ENCODE results near the gene DNM2.

DNA sequence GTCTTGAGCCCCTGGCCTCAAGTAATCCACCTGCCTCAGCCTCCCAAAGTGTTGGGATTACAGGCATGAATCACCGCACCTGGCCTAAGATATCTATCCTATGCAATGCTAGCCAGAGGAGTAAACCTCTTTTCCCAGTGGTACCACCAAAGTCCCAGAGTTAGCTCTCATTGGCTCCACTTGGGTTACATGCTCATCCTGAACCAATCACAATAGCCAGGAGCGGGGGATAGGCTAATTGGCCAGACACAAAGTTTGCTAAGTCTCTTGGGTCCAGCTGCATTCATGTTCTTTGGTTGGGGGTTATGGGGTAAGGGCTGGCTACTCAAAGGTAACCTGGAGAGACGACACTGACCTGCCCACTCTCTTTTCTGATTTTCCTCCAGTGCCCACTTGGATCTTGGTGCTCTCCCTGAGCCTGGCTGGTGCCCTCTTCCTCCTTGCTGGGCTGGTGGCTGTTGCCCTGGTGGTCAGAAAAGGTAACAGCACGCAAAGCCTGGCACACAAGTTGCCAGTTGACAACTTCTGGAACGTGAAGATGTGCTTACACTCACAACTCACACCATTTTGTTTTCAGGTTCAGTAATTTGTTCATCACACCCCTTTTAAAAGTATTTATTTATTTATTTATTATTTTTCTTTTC lies 138.1 kb downstream of the DNM2 start:
- TF ChIP-seq EZH2 (IDR thresholded peaks at IDR 0.05; ENCODE audit: borderline replicate concordance, control insufficient read depth, low read depth, low read length) (no peak), TAF1 (IDR thresholded peaks at IDR 0.05; ENCODE audit: borderline replicate concordance, low read depth, low read length) (no peak), POLR2A (IDR thresholded peaks at IDR 0.05; ENCODE audit: low read depth, low read length) (no peak), EP300 (IDR thresholded peaks at IDR 0.05; ENCODE audit: borderline replicate concordance in 1 of 2, control insufficient read depth in 1 of 2, low read depth in 2 of 2, low read length in 2 of 2) (no peak)
- TF ChIP-seq, protein P1, sequence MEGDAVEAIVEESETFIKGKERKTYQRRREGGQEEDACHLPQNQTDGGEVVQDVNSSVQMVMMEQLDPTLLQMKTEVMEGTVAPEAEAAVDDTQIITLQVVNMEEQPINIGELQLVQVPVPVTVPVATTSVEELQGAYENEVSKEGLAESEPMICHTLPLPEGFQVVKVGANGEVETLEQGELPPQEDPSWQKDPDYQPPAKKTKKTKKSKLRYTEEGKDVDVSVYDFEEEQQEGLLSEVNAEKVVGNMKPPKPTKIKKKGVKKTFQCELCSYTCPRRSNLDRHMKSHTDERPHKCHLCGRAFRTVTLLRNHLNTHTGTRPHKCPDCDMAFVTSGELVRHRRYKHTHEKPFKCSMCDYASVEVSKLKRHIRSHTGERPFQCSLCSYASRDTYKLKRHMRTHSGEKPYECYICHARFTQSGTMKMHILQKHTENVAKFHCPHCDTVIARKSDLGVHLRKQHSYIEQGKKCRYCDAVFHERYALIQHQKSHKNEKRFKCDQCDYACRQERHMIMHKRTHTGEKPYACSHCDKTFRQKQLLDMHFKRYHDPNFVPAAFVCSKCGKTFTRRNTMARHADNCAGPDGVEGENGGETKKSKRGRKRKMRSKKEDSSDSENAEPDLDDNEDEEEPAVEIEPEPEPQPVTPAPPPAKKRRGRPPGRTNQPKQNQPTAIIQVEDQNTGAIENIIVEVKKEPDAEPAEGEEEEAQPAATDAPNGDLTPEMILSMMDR (IDR thresholded peaks at IDR 0.05 in 2 of 3, conservative IDR thresholded peaks at IDR 0.05 in 1 of 3; ENCODE audit: control insufficient read depth in 2 of 3, extremely low read depth in 1 of 3, insufficient read depth in 1 of 3, low read depth in 3 of 3, low read length in 3 of 3) = peak; percentile 24 to 65 (median 56)
- TF ChIP-seq, protein P2, sequence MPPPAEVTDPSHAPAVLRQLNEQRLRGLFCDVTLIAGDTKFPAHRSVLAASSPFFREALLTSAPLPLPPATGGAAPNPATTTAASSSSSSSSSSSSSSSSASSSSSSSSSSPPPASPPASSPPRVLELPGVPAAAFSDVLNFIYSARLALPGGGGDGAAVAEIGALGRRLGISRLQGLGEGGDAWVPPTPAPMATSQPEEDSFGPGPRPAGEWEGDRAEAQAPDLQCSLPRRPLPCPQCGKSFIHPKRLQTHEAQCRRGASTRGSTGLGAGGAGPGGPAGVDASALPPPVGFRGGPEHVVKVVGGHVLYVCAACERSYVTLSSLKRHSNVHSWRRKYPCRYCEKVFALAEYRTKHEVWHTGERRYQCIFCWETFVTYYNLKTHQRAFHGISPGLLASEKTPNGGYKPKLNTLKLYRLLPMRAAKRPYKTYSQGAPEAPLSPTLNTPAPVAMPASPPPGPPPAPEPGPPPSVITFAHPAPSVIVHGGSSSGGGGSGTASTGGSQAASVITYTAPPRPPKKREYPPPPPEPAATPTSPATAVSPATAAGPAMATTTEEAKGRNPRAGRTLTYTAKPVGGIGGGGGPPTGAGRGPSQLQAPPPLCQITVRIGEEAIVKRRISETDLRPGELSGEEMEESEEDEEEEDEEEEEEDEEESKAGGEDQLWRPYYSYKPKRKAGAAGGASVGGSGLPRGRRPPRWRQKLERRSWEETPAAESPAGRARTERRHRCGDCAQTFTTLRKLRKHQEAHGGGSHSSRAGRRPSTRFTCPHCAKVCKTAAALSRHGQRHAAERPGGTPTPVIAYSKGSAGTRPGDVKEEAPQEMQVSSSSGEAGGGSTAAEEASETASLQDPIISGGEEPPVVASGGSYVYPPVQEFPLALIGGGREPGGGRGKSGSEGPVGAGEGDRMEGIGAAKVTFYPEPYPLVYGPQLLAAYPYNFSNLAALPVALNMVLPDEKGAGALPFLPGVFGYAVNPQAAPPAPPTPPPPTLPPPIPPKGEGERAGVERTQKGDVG (CRISPR knock-in tag; IDR thresholded peaks at IDR 0.05) = no peak
